Ishikawa (cell line): Measurements from ENCODE around the gene BMF.

ENCODE experiments used
- EP300 ChIP-seq: IDR thresholded peaks from 2 replicates; pipeline ENCODE4 v1.6.1; 2012; ENCODE audit warnings: borderline replicate concordance
- FOXM1 ChIP-seq: IDR thresholded peaks from 2 replicates; pipeline ENCODE4 v1.6.1; 2012; ENCODE audit warnings: low read depth, borderline replicate concordance
- NFIC ChIP-seq: IDR thresholded peaks from 2 replicates; pipeline ENCODE4 v1.6.1; 2012
- RAD21 ChIP-seq: IDR thresholded peaks from 2 replicates; pipeline ENCODE4 v1.6.1; 2012; ENCODE audit warnings: low read depth
- TAF1 ChIP-seq: IDR thresholded peaks from 2 replicates; pipeline ENCODE4 v1.6.1; 2012; ENCODE audit warnings: low read depth, mild to moderate bottlenecking
- TEAD4 ChIP-seq: IDR thresholded peaks from 2 replicates; pipeline ENCODE4 v1.6.1; 2012
- TF ChIP-seq, protein P1 (sequence below): IDR thresholded peaks from 2 replicates; pipeline ENCODE4 v1.6.1; 2012
- TF ChIP-seq, protein P2 (sequence below): IDR thresholded peaks from 2 replicates; pipeline ENCODE4 v1.6.1; 2012; ENCODE audit warnings: low read depth, mild to moderate bottlenecking

GRCh38 chr15:40080104-40080503 is 28.6 kb downstream of the BMF start:
- TF ChIP-seq NFIC, result no peak
- TF ChIP-seq, protein P1, sequence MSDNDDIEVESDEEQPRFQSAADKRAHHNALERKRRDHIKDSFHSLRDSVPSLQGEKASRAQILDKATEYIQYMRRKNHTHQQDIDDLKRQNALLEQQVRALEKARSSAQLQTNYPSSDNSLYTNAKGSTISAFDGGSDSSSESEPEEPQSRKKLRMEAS, result no peak
- no peak for TF ChIP-seq FOXM1
- no peak for TF ChIP-seq RAD21
- no peak for TF ChIP-seq TAF1
- TF ChIP-seq, protein P2, sequence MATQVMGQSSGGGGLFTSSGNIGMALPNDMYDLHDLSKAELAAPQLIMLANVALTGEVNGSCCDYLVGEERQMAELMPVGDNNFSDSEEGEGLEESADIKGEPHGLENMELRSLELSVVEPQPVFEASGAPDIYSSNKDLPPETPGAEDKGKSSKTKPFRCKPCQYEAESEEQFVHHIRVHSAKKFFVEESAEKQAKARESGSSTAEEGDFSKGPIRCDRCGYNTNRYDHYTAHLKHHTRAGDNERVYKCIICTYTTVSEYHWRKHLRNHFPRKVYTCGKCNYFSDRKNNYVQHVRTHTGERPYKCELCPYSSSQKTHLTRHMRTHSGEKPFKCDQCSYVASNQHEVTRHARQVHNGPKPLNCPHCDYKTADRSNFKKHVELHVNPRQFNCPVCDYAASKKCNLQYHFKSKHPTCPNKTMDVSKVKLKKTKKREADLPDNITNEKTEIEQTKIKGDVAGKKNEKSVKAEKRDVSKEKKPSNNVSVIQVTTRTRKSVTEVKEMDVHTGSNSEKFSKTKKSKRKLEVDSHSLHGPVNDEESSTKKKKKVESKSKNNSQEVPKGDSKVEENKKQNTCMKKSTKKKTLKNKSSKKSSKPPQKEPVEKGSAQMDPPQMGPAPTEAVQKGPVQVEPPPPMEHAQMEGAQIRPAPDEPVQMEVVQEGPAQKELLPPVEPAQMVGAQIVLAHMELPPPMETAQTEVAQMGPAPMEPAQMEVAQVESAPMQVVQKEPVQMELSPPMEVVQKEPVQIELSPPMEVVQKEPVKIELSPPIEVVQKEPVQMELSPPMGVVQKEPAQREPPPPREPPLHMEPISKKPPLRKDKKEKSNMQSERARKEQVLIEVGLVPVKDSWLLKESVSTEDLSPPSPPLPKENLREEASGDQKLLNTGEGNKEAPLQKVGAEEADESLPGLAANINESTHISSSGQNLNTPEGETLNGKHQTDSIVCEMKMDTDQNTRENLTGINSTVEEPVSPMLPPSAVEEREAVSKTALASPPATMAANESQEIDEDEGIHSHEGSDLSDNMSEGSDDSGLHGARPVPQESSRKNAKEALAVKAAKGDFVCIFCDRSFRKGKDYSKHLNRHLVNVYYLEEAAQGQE, result no peak
- no peak for TF ChIP-seq TEAD4
- no peak for TF ChIP-seq EP300
